ENCODE data around the gene SPOCK3. TPM values are rescaled to one million over a fixed set of nuclear protein-coding genes. Genes with fewer than 3 reads are reported as not detected.
"Not testable (repeated sequence)": the region's sequence is repeated elsewhere in the genome, so short reads cannot be mapped to it uniquely, and the experiment has no call there.

The SPOCK3 gene
- total RNA-seq, 1 experiment from 2014 or later: not detected

GRCh38 chr4:167035390-167035789 lies 198.9 kb downstream of the SPOCK3 start:
- DNase-seq (ENCODE audit: low read depth): no peak

- no peak for DNase-seq (ENCODE audit: low read depth)
Measured at GRCh38 chr4:167034983-167035382, 199.3 kb downstream of the SPOCK3 start.

- DNase-seq (ENCODE audit: low read depth): no peak
Measured at GRCh38 chr4:167032871-167033270, 201.4 kb downstream of the SPOCK3 start.

GRCh38 chr4:167031534-167032156 lies 202.6 kb downstream of the SPOCK3 start:
- DNase-seq (ENCODE audit: low read depth): no peak

- DNase-seq (ENCODE audit: low read depth): no peak
Measured at GRCh38 chr4:167028976-167029375, 205.3 kb downstream of the SPOCK3 start.

GRCh38 chr4:167025670-167026069 lies 208.6 kb downstream of the SPOCK3 start:
- DNase-seq (ENCODE audit: low read depth): no peak

- DNase-seq (ENCODE audit: low read depth): no peak
Measured at GRCh38 chr4:167023364-167023925, 210.8 kb downstream of the SPOCK3 start.

GRCh38 chr4:167021545-167022155 lies 212.6 kb downstream of the SPOCK3 start:
- peak; percentile 20 for DNase-seq (ENCODE audit: low read depth)

GRCh38 chr4:167020410-167020809 lies 213.9 kb downstream of the SPOCK3 start:
- no peak for DNase-seq (ENCODE audit: low read depth)

GRCh38 chr4:167014944-167015343 lies 219.3 kb downstream of the SPOCK3 start:
- DNase-seq (ENCODE audit: low read depth): no peak

- DNase-seq (ENCODE audit: low read depth): no peak
Measured at GRCh38 chr4:167003326-167003725, 231.0 kb downstream of the SPOCK3 start.

- no peak for DNase-seq (ENCODE audit: low read depth)
Measured at GRCh38 chr4:167000141-167000852, 234.0 kb downstream of the SPOCK3 start.

- no peak for DNase-seq (ENCODE audit: low read depth)
Measured at GRCh38 chr4:166996216-166996615, 238.1 kb downstream of the SPOCK3 start.

GRCh38 chr4:166994686-166995085 lies 239.6 kb downstream of the SPOCK3 start:
- DNase-seq (ENCODE audit: low read depth): no peak

GRCh38 chr4:166991006-166991561 lies 243.2 kb downstream of the SPOCK3 start:
- DNase-seq (ENCODE audit: low read depth): no peak

- DNase-seq (ENCODE audit: low read depth): no peak
Measured at GRCh38 chr4:166989886-166990285, 244.4 kb downstream of the SPOCK3 start.

- DNase-seq (ENCODE audit: low read depth): no peak
Measured at GRCh38 chr4:166987026-166987425, 247.3 kb downstream of the SPOCK3 start.

GRCh38 chr4:166981847-166982246 lies 252.4 kb downstream of the SPOCK3 start:
- DNase-seq (ENCODE audit: low read depth): no peak

- no peak for DNase-seq (ENCODE audit: low read depth)
Measured at GRCh38 chr4:166980419-166980818, 253.9 kb downstream of the SPOCK3 start.

- DNase-seq (ENCODE audit: low read depth): no peak
Measured at GRCh38 chr4:166977596-166977995, 256.7 kb downstream of the SPOCK3 start.

- no peak for DNase-seq (ENCODE audit: low read depth)
Measured at GRCh38 chr4:166972071-166972470, 262.2 kb downstream of the SPOCK3 start.

GRCh38 chr4:166968219-166968618 lies 266.1 kb downstream of the SPOCK3 start:
- DNase-seq (ENCODE audit: low read depth): not testable (repeated sequence)
